Vagina (tissue), 2 donors: ENCODE results near the gene PRIMA1. TPM values are rescaled to one million over a fixed set of nuclear protein-coding genes. Genes with fewer than 3 reads are reported as not detected.

Experiments
- DNase-seq, 2 donors: peaks; one replicate each; pipeline ENCODE4 v3.0.0-alpha.2; 2017; ENCODE audit errors: extremely low spot score in 2 of 2
- H3K27ac ChIP-seq: fragments of 200-600 bp; sonication (generic); one replicate; pipeline ENCODE4 v1.5.1; 2019
- H3K27me3 ChIP-seq: fragments of 200-600 bp; sonication (generic); one replicate; pipeline ENCODE4 v1.5.1; 2019
- H3K36me3 ChIP-seq, 2 donors: fragments of 200-600 bp; sonication (generic); one replicate each; pipeline ENCODE4 v1.5.1; 2017 to 2019
- H3K4me1 ChIP-seq: fragments of 200-600 bp; sonication (generic); one replicate; pipeline ENCODE4 v1.5.1; 2019
- H3K4me3 ChIP-seq, 2 donors: fragments of 200-600 bp; sonication (generic); 1 replicate in 1 of 2; 2 replicates in 1 of 2; pipeline ENCODE4 v1.5.1; 2016 to 2019
- H3K9me3 ChIP-seq: fragments of 200-600 bp; sonication (generic); one replicate; pipeline ENCODE4 v1.5.1; 2019
- CTCF ChIP-seq, 3 experiments: fragments of 450-650 bp in 2 of 3; fragments of 200-600 bp in 1 of 3; sonication (generic) in 1 of 3; IDR thresholded peaks; one replicate each; pipeline ENCODE4 v1.5.1; 2017 to 2019; ENCODE audit warnings: antibody characterized with exemption in 3 of 3, mild to moderate bottlenecking in 2 of 3, moderate library complexity in 2 of 3
- POLR2A ChIP-seq, 2 donors: fragments of 450-650 bp; IDR thresholded peaks; one replicate each; pipeline ENCODE4 v1.6.1; 2017; ENCODE audit warnings: antibody characterized with exemption in 2 of 2, mild to moderate bottlenecking in 2 of 2, moderate library complexity in 2 of 2
- POLR2AphosphoS5 ChIP-seq, 2 donors: sonication (generic); formaldehyde crosslinking; IDR thresholded peaks; one replicate each; pipeline ENCODE4 v1.9.0; 2017; ENCODE audit warnings: antibody characterized with exemption in 2 of 2, mild to moderate bottlenecking in 2 of 2, low read depth in 1 of 2; ENCODE audit not compliant: insufficient read depth in 1 of 2
- intact Hi-C: fragments of 100-400 bp; cut with DNase I; formaldehyde crosslinking; loops from one replicate; pipeline ENCODE4 v1.15.1; 2023
- total RNA-seq: library from RNA; depleted of rRNA; stranded (reverse); fragments of >200 nt; gene quantifications from one replicate; pipeline ENCODE4 v1.2.3, GENCODE V29; 2016

The PRIMA1 gene
- total RNA-seq, 1 donor from 2014 or later, result 6.1 TPM

GRCh38 chr14:93764211-93764659, 24.1 kb downstream of the PRIMA1 start:
- Histone ChIP-seq H3K27me3 (no peaks in the 10 kb centered on the region), H3K4me3 (no peak overlapping the region), H3K4me1 (peaks cover 41% of the 10 kb centered on the region), H3K27ac (peak overlapping the region; percentile 44), H3K9me3 (no peaks in the 10 kb centered on the region), H3K36me3 (no peaks in the 10 kb centered on the region)
- no peak for DNase-seq
- peak; percentile 53 to 77 for TF ChIP-seq POLR2AphosphoS5 (IDR thresholded peaks at IDR 0.05; ENCODE audit: insufficient read depth in 1 of 2, low read depth in 1 of 2)
- TF ChIP-seq POLR2A (IDR thresholded peaks at IDR 0.05), result no peak
- TF ChIP-seq CTCF (IDR thresholded peaks at IDR 0.05), result no peak
- intact Hi-C loops, result no loop called here

GRCh38 chr14:93759719-93760307, 28.5 kb downstream of the PRIMA1 start:
- Histone ChIP-seq H3K36me3 (no peaks in the 10 kb centered on the region), H3K27me3 (no peaks in the 10 kb centered on the region), H3K4me1 (peaks cover 31% of the 10 kb centered on the region), H3K27ac (no peak overlapping the region), H3K4me3 (no peak overlapping the region), H3K9me3 (no peaks in the 10 kb centered on the region)
- peak in 1 of 2 donors; percentile 70 for TF ChIP-seq POLR2AphosphoS5 (IDR thresholded peaks at IDR 0.05; ENCODE audit: insufficient read depth in 1 of 2, low read depth in 1 of 2)
- no peak for TF ChIP-seq POLR2A (IDR thresholded peaks at IDR 0.05)
- DNase-seq, result no peak
- intact Hi-C loops, result no loop called here

- intact Hi-C loops, result no loop called here
- H3K9me3 ChIP-seq, result no peaks in the 10 kb centered on the region
- H3K4me1 ChIP-seq, result peaks cover 14% of the 10 kb centered on the region
- no peak overlapping the region for H3K4me3 ChIP-seq
- H3K27me3 ChIP-seq, result no peaks in the 10 kb centered on the region
- H3K27ac ChIP-seq, result no peak overlapping the region
- no peak for DNase-seq
- H3K36me3 ChIP-seq, result no peaks in the 10 kb centered on the region
- TF ChIP-seq POLR2AphosphoS5 (IDR thresholded peaks at IDR 0.05; ENCODE audit: insufficient read depth in 1 of 2, low read depth in 1 of 2) (no peak), POLR2A (IDR thresholded peaks at IDR 0.05) (no peak), CTCF (IDR thresholded peaks at IDR 0.05) (no peak)
Observed at GRCh38 chr14:93757206-93757605, 31.1 kb downstream of the PRIMA1 start.

GRCh38 chr14:93753647-93754046, 34.6 kb downstream of the PRIMA1 start:
- Histone ChIP-seq H3K4me1 (no peaks in the 10 kb centered on the region), H3K4me3 (no peak overlapping the region), H3K9me3 (no peaks in the 10 kb centered on the region), H3K36me3 (no peaks in the 10 kb centered on the region), H3K27me3 (no peaks in the 10 kb centered on the region), H3K27ac (no peak overlapping the region)
- DNase-seq, result no peak
- no peak for TF ChIP-seq CTCF (IDR thresholded peaks at IDR 0.05)
- TF ChIP-seq POLR2A (IDR thresholded peaks at IDR 0.05), result no peak
- TF ChIP-seq POLR2AphosphoS5 (IDR thresholded peaks at IDR 0.05; ENCODE audit: insufficient read depth in 1 of 2, low read depth in 1 of 2), result no peak
- intact Hi-C loops, result no loop called here

- no peaks in the 10 kb centered on the region for H3K4me1 ChIP-seq
- H3K9me3 ChIP-seq, result no peaks in the 10 kb centered on the region
- no peak overlapping the region for H3K27ac ChIP-seq
- intact Hi-C loops, result no loop called here
- DNase-seq, result no peak
- H3K27me3 ChIP-seq, result no peaks in the 10 kb centered on the region
- H3K4me3 ChIP-seq, result no peak overlapping the region
- H3K36me3 ChIP-seq, result no peaks in the 10 kb centered on the region
- TF ChIP-seq POLR2AphosphoS5 (IDR thresholded peaks at IDR 0.05; ENCODE audit: insufficient read depth in 1 of 2, low read depth in 1 of 2), result no peak
- TF ChIP-seq POLR2A (IDR thresholded peaks at IDR 0.05), result no peak
Observed at GRCh38 chr14:93752980-93753561, 35.2 kb downstream of the PRIMA1 start.
